Esophagus (tissue), 2 donors: ENCODE results near the gene EPS8. TPM values are rescaled to one million over a fixed set of nuclear protein-coding genes. Genes with fewer than 3 reads are reported as not detected.

Experiments used
- H3K27ac ChIP-seq, 2 donors: one replicate each; pipeline ENCODE4 v1.5.1; 2013; ENCODE audit warnings: low read depth in 2 of 2, mild to moderate bottlenecking in 2 of 2, inconsistent platforms in 1 of 2, low read length in 1 of 2, moderate library complexity in 1 of 2
- H3K27me3 ChIP-seq, 2 donors: one replicate each; pipeline ENCODE4 v1.6.1; 2013; ENCODE audit warnings: low read length in 2 of 2, control low read depth in 1 of 2, mild to moderate bottlenecking in 1 of 2; ENCODE audit not compliant: insufficient read depth in 2 of 2, control insufficient read depth in 1 of 2
- H3K36me3 ChIP-seq, 2 donors: one replicate each; pipeline ENCODE4 v1.6.1; 2013; ENCODE audit warnings: low read length in 1 of 2; ENCODE audit not compliant: control insufficient read depth in 2 of 2, insufficient read depth in 2 of 2
- H3K4me1 ChIP-seq, 2 donors: one replicate each; pipeline ENCODE4 v1.6.1; 2013; ENCODE audit warnings: low read length in 1 of 2; ENCODE audit not compliant: control insufficient read depth in 2 of 2, insufficient read depth in 2 of 2
- H3K4me3 ChIP-seq, 2 donors: one replicate each; pipeline ENCODE4 v1.5.1; 2013; ENCODE audit warnings: low read length in 2 of 2, mild to moderate bottlenecking in 2 of 2, low read depth in 1 of 2, moderate library complexity in 1 of 2
- H3K9me3 ChIP-seq, 2 donors: one replicate each; pipeline ENCODE4 v1.6.1; 2013; ENCODE audit warnings: mild to moderate bottlenecking in 2 of 2, low read depth in 1 of 2, low read length in 1 of 2, moderate library complexity in 1 of 2; ENCODE audit not compliant: control insufficient read depth in 2 of 2, insufficient read depth in 1 of 2
- WGBS, 2 donors: extraction: QIAGEN DNeasy Blood & Tissue Kit; methylation state at CpG; one replicate each; pipeline ENCODE4 v1.1.7; 2013; 5-methylcytosine and 5-hydroxymethylcytosine counted together
- polyA plus RNA-seq, 2 donors: library from polyadenylated mRNA; stranded (reverse); fragments of 200-250 nt; gene quantifications; one replicate each; pipeline ENCODE4 v1.2.3, GENCODE V29; 2013
- donor health status: healthy with polysubstance abuse.
- donor health status: Bipolar disorder and iron deficiency.

Gene EPS8
- polyA plus RNA-seq, 2 donors = 6.7 to 7.9 TPM

DNA sequence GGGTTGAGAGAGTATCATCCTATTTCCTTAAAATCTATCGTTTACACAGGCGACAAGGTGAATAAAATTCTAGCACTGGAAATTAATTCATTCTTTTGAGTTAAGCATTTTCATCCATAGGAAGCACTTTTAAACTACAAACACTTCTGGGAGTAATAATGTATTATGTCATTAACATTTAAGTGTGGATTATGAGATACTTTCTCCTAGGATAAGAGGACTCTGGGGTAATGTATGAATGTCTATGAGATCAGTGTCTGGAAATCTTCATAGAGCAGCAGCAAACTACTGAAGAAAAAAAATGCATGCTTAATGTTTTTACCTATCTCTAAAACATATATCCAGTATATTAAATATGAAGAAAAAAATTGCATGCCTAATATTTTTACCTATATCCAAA is 86.9 kb downstream of the EPS8 start:
- WGBS, 2 donors = 74 to 75% methylated on average over 2 of the region's 2 CpGs
- Histone ChIP-seq H3K4me1 (peaks cover 0 to 3% of the 10 kb centered on the region in 2 donors), H3K36me3 (no peaks in the 10 kb centered on the region), H3K27ac (peak overlapping the region in 1 of 2 donors; percentile 17), H3K4me3 (no peak overlapping the region), H3K9me3 (no peaks in the 10 kb centered on the region), H3K27me3 (no peaks in the 10 kb centered on the region)

DNA sequence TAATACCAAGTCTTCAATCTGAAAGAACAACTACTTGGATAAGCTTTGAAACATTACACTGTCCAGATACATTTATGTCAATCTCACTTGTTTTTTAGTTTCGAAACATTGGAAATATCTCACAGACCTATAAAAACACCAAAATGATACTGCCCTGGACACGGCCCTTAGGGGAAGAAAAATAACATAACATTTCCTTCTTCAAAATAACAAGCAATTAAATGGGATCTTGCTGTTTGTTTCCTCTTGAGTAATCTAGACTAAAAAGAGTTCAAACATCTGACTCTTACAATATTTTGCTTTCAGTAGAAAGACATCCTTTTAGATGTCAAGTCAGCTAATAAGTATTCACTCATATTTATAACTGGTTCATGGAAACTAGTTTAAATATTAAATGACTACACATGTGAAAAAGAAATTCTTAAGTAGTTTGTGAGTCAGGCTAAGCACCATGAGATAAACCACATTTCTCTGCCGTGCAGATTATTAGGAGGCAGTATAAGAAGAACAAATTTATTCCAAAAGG is 87.5 kb downstream of the EPS8 start:
- Histone ChIP-seq H3K36me3 (no peaks in the 10 kb centered on the region), H3K27ac (peak overlapping the region in 1 of 2 donors; percentile 17), H3K9me3 (no peaks in the 10 kb centered on the region), H3K4me3 (no peak overlapping the region), H3K27me3 (no peaks in the 10 kb centered on the region), H3K4me1 (peaks cover 0 to 3% of the 10 kb centered on the region in 2 donors)
- 45 to 50% methylated on average over 3 of the region's 3 CpGs for WGBS, 2 donors

DNA sequence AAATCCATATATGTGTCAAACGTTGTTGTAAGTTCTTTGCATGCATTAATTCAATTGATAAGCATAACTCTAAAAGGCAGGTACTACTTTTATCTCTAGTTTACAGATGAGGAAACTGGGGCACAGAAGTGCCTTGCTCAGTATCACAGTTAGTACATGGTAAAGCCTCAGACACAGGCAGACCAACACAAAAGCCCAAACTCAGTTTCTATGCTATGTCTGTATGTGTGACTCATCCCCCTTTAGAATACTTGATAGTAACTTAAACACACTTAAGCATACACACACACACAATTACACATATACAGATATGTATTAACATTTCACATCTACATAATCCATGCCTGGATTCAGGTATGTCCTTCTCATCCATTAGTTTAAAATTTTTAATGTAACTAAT is 88.0 kb downstream of the EPS8 start:
- WGBS, 2 donors = 51 to 57% methylated on average over 1 of the region's 1 CpG
- Histone ChIP-seq H3K27ac (peak overlapping the region in 1 of 2 donors; percentile 59), H3K9me3 (no peaks in the 10 kb centered on the region), H3K36me3 (no peaks in the 10 kb centered on the region), H3K4me1 (peaks cover 0 to 3% of the 10 kb centered on the region in 2 donors), H3K4me3 (no peak overlapping the region), H3K27me3 (no peaks in the 10 kb centered on the region)

DNA sequence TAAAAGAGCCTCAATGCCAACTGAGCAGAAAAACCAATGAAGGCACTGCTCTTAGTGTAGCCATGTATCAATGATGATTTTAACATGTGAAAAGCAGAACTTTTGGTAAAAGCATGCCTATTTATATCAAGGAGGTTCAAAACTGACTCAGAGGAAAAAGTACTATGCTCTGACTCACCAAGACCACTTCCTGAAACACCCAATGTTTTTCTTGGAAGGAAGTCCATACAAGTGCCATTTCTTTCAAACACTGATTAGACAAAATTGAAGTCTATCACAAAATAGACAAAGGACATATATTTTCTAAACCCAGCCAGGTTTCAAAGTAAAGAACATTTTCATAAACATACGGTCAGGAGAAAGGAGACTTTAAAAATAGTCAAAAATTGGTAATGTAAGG is 88.6 kb downstream of the EPS8 start:
- Histone ChIP-seq H3K27me3 (no peaks in the 10 kb centered on the region), H3K27ac (no peak overlapping the region), H3K9me3 (no peaks in the 10 kb centered on the region), H3K4me3 (no peak overlapping the region), H3K4me1 (no peaks in the 10 kb centered on the region), H3K36me3 (no peaks in the 10 kb centered on the region)
- 56 to 69% methylated on average over 1 of the region's 1 CpG for WGBS, 2 donors

DNA sequence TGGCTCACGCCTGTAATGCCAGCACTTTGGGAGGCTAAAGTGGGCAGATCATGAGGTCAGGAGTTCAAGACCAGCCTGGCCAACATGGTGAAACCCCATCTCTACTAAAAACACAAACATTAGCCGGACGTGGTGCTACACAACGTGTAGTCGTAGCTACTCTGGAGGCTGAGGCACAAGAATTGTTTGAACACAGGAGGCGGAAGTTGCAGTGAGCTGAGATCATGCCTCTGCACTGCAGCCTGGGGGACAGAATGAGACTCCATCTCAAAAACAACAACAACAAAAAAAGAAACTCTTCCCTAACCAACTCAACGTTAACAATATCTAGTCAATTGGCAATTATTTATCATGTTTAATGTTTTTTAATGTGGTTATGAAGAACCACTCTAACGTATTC is 89.3 kb downstream of the EPS8 start:
- no peaks in the 10 kb centered on the region for H3K27me3 ChIP-seq
- no peaks in the 10 kb centered on the region for H3K9me3 ChIP-seq
- no peak overlapping the region for H3K4me3 ChIP-seq
- no peaks in the 10 kb centered on the region for H3K4me1 ChIP-seq
- WGBS, 2 donors = 86% methylated on average over 8 of the region's 8 CpGs
- H3K27ac ChIP-seq = peak overlapping the region in 1 of 2 donors; percentile 11
- H3K36me3 ChIP-seq = no peaks in the 10 kb centered on the region

DNA sequence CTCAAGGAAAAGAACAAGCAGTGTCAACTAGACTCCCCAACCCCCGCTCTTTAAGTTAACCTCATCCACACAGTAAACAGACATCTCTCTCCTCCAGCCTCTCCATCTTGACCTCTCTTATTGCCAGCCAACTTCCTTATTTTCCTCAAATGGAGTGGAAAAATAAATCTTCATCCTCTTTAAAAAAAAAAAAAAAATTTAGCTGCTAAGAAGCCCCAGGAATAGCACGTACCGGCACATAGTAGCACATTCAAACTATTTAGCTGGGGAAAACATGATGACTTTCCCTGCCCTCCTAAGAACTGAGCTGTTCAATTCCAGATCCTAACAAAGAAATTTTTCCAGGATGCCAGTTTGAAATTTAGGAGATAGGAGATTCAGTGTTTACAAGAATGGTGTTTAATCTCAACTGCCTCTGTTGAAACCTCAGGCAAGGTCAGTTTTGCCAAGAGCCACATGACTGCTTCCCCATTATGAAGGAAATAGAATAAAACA is 90.8 kb downstream of the EPS8 start:
- H3K36me3 ChIP-seq = no peaks in the 10 kb centered on the region
- 71 to 72% methylated on average over 3 of the region's 3 CpGs for WGBS, 2 donors
- H3K27me3 ChIP-seq = no peaks in the 10 kb centered on the region
- H3K27ac ChIP-seq = peak overlapping the region in 1 of 2 donors; percentile 29
- H3K9me3 ChIP-seq = no peaks in the 10 kb centered on the region
- no peak overlapping the region for H3K4me3 ChIP-seq
- H3K4me1 ChIP-seq = no peaks in the 10 kb centered on the region

DNA sequence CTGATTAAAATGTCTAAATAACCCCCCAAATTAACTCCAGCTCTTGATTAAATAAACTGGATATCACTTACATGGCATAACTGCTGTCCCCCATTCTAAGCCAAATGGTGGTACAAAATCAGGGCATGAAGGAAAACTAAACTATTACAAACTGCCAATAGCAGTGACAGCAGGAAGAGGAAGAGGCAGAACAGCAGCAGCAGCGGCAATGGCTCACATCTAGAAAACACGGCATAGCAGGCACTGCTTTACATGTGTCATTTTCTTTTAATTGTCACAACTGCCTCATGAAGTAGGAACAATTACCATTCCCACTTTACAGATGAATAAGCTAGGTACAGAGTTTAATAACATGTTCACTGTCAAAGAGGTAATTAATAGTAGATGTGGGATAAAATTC is 92.0 kb downstream of the EPS8 start:
- no peak overlapping the region for H3K4me3 ChIP-seq
- no peak overlapping the region for H3K27ac ChIP-seq
- 76 to 89% methylated on average over 2 of the region's 2 CpGs for WGBS, 2 donors

DNA sequence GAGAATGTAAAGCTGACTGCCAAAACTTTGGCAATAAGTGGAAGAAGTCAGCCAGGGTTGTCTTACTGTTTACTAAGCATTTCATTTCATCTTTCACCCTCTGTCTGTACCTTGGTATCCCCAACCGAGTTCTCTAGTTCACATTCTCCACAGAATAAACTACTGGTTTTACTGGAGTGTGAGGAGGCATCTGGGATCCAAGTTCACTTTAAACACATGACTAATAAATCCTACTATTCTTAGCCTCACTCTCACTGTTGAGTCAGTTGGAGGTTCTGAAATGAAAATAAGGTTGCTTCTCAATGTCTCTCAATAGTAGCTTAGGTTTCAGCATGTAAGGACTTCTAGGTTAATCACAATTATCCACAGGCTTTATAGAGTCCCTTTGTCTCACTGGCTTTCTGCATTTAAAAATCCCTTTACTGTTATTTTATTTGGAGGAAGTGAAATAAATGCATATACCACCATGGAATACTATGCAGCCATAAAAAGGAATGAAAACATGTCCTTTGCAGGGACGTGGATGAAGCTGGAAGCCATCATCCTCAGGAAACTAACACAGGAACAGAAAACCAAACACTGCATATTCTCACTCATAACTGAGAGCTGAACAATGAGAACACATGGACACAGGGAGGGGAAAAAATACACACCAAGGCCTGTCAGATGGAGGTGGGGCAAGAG is 95.8 kb downstream of the EPS8 start:
- WGBS, 2 donors = 77 to 83% methylated on average over 2 of the region's 2 CpGs
- Histone ChIP-seq H3K4me3 (no peak overlapping the region), H3K36me3 (no peaks in the 10 kb centered on the region), H3K4me1 (no peaks in the 10 kb centered on the region), H3K27ac (no peak overlapping the region), H3K27me3 (no peaks in the 10 kb centered on the region), H3K9me3 (no peaks in the 10 kb centered on the region)

More for the DNA sequence above, 92.0 kb downstream of the EPS8 start:
- H3K9me3 ChIP-seq = no peaks in the 10 kb centered on the region
- H3K27me3 ChIP-seq = no peaks in the 10 kb centered on the region
- no peaks in the 10 kb centered on the region for H3K36me3 ChIP-seq
- no peaks in the 10 kb centered on the region for H3K4me1 ChIP-seq

DNA sequence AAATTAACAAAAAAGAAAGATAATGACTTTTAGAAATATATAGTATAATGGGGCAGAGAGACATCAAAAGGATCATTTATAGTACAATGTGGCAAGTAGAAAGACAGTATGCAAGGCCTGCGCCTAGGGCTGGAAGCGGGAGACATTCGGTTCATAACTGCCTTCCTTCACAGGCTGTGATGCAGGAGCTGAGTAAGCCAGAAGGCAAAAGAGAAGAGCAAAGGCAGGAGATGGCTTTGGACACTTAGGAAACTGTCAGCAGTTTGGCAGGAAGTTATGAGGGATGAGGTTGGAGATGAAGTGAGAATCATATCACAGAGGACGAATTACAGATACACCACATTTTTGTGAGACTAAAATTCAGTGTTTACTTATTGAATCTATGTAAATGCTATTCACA is 97.8 kb downstream of the EPS8 start:
- Histone ChIP-seq H3K4me1 (no peaks in the 10 kb centered on the region), H3K27ac (peak overlapping the region; percentile 4 to 21), H3K27me3 (no peaks in the 10 kb centered on the region), H3K36me3 (no peaks in the 10 kb centered on the region), H3K4me3 (no peak overlapping the region), H3K9me3 (no peaks in the 10 kb centered on the region)
- 75 to 78% methylated on average over 4 of the region's 4 CpGs for WGBS, 2 donors

DNA sequence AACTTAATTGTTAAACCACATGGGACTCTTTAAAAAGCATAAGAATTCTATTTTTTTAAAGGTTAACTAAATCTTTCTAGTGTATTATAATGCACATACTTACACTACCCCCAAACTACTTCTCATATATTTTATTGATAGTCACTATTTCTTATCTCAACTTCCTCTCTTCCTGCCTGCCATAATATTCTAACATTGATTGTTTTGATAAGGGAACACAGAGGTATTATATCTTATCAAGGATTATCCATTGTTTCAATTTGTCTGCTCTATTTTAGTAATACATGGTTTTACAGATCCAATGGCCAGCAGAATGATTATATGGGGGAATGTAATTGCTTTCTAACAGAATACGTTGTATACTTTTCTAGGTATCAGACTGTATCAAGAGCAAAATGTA is 98.9 kb downstream of the EPS8 start:
- Histone ChIP-seq H3K9me3 (no peaks in the 10 kb centered on the region), H3K27ac (no peak overlapping the region), H3K36me3 (no peaks in the 10 kb centered on the region), H3K4me1 (no peaks in the 10 kb centered on the region), H3K27me3 (no peaks in the 10 kb centered on the region), H3K4me3 (no peak overlapping the region)
- 70 to 74% methylated on average over 1 of the region's 1 CpG for WGBS, 2 donors
